Testis (tissue), 2 donors: ENCODE data around the gene LIF.

Experiments
- POLR2A ChIP-seq: fragments of 450-650 bp; IDR thresholded peaks from one replicate; pipeline ENCODE4 v1.6.1; 2017; ENCODE audit warnings: antibody characterized with exemption, mild to moderate bottlenecking, moderate library complexity
- TF ChIP-seq, protein P1 (sequence below), 3 experiments: fragments of 450-650 bp in 2 of 3; fragments of 200-600 bp in 1 of 3; sonication (generic) in 1 of 3; IDR thresholded peaks; one replicate each; pipeline ENCODE4 v1.5.1; 2016 to 2019; ENCODE audit warnings: antibody characterized with exemption in 3 of 3, mild to moderate bottlenecking in 2 of 3, moderate library complexity in 1 of 3

- TF ChIP-seq, protein P1, sequence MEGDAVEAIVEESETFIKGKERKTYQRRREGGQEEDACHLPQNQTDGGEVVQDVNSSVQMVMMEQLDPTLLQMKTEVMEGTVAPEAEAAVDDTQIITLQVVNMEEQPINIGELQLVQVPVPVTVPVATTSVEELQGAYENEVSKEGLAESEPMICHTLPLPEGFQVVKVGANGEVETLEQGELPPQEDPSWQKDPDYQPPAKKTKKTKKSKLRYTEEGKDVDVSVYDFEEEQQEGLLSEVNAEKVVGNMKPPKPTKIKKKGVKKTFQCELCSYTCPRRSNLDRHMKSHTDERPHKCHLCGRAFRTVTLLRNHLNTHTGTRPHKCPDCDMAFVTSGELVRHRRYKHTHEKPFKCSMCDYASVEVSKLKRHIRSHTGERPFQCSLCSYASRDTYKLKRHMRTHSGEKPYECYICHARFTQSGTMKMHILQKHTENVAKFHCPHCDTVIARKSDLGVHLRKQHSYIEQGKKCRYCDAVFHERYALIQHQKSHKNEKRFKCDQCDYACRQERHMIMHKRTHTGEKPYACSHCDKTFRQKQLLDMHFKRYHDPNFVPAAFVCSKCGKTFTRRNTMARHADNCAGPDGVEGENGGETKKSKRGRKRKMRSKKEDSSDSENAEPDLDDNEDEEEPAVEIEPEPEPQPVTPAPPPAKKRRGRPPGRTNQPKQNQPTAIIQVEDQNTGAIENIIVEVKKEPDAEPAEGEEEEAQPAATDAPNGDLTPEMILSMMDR (IDR thresholded peaks at IDR 0.05) = no peak
- TF ChIP-seq POLR2A = no peak
Observed at GRCh38 chr22:30248484-30248883, 1.9 kb upstream of the LIF start.
